ENCODE data around the gene VTI1A.
"Not testable (repeated sequence)": the region's sequence is repeated elsewhere in the genome, so short reads cannot be mapped to it uniquely, and the experiment has no call there.

Gene VTI1A

DNA sequence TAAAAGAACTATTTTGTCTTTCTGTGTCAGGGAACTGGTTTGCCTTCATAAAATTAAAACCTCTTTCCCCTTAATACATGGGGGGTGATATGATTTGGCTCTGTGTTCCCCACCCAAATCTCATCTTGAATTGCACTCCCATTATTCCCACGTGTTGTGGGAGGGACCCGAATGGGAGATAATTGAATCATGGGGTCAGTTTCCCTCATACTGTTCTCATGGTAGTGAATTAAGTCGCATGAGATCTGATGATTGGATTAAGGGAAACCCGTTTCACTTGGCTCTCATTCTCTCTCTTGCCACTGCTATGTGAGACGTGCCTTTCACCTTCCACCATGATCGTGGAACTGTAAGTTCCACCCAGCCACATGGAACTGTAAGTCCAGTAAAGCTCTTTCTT is 142.1 kb downstream of the VTI1A start:
- FAIRE-seq: no peak

DNA sequence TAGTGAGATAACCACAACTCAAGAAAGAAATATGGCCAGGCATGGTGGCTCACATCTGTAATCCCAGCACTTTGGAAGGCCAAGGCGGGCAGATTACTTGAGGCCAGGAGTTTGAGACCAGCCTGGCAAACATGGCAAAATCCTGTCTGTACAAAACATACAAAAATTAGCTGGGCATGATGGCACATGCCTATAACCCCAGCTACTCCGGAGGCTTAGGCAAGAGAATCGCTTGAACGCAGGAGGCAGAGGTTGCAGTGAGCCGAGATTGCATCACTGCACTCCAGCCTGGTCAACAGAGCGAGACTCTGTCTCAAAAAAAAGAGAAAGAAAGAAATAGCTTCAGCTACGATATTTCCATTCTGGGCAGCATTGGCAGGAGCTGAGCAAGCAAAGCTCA is 143.8 kb downstream of the VTI1A start:
- not testable (repeated sequence) for FAIRE-seq

DNA sequence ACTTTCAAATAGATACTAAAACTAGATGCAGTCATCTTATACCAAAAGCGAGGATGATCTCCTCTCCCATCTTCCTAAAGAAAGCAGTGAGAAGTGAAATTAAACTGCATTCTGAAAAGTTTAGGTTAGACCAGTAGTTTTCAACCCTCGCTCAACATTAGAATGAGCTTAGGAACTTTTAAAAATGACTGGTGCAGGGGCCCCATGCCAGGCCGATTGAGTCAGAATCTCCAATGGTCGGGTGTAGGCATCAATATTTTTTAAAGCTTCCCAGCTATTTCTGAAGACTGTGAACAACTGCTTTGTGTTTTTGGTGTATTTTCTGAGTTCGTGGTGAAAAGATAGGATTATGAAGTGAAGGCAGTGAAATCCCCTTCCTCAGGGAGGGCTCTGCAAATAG is 146.0 kb downstream of the VTI1A start:
- FAIRE-seq: no peak

GRCh38 chr10:112601214-112602090 is 154.4 kb downstream of the VTI1A start:
- no peak for FAIRE-seq

GRCh38 chr10:112603062-112603461 is 156.0 kb downstream of the VTI1A start:
- FAIRE-seq: no peak

GRCh38 chr10:112605063-112605462 is 158.0 kb downstream of the VTI1A start:
- no peak for FAIRE-seq

DNA sequence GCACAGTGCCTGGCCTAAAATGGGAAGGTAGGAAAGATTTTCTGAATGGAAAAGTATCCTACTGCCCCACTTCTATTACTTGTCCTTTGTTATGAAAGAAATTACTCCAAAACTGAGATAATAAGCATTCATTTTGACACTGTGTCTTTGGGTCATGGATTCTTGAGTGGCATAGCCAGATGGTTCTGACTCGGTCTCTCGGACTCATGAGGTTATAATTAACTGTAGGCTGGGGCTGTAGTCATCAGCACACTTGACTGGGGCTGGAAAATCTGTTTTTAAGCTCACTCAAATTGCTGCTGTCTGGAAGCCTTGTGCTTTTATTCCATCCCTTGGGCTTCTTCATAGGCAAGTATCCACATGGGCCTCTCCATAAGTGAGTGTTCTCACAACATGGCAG is 160.5 kb downstream of the VTI1A start:
- FAIRE-seq: no peak

DNA sequence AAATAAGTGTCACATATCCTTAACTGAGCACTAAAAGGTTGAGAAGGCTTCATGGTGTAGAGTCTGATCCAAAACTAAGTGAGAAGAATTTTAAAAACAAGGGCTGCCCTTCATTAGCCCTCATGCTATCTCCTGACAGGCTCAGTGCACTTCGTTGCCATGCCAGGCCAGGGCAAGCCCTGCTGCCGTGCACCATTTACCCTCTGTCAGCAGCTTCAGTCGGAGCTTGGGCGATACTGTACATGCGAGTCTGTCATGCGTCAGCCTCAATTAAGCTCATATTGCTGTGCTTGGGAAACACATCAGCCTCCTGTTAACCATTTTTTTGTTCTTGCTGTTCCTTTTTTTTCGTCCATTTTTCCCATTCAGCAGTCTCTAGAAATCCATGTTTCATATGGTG is 166.6 kb downstream of the VTI1A start:
- FAIRE-seq: no peak

- FAIRE-seq: no peak
Measured at GRCh38 chr10:112614072-112614471, 167.1 kb downstream of the VTI1A start.

DNA sequence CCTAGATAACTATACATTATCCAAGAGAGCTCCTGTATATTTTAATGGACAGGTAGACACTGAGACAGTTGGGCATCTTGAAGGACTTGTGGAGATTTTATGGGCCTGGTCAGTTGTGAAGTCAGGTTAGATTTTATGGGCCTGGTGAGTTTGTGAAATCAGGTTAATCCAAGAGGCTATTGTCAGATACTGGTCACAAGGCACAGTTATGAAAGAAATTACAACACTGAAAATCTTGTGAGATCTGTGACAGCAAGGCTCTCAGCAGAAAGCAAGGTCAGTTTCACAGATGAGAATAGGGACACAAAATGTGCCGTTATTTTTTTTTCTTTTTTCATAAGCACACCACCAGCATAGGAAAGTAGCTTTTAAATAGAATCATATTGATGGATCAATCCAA is 167.6 kb downstream of the VTI1A start:
- FAIRE-seq: no peak

- FAIRE-seq: no peak
Measured at GRCh38 chr10:112615269-112615668, 168.3 kb downstream of the VTI1A start.

- no peak for FAIRE-seq
Measured at GRCh38 chr10:112616647-112617046, 169.6 kb downstream of the VTI1A start.

DNA sequence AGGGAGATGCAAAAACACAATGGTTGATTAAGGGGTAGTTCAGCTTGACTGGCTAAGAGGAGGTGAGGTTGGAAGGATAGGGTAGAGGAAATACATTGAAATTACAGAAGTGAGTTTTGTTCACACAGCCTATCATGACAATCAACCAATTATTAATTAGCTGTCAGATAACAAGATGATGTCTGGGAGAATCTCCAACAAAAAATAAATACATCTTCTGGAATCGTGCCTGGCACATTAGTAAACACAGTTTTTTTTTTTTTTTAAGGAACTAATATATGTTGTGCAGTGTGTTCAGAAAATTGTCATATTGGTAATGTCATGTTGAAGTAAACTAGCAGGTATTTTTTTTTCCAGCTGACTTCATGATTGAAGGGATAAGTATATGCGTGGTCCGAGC is 171.8 kb downstream of the VTI1A start:
- FAIRE-seq: no peak

DNA sequence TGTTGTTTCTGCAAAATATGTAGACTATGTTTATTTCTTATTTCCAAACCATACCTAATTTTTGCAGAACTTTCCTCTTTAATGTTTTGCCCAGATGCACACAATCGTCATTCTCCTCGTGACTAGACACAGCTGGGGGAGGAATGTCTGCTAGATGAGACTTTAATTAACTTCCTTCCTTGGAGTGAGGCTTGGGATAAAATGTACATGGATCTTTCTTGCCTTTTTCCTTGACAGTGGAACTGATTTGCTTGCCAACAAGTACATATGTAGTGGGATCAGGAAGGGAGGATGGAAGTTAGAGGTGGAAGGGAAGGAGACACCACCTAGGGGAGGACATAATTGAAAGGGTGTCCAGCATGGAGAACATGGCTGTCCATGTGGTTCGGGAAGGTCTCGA is 172.5 kb downstream of the VTI1A start:
- no peak for FAIRE-seq

DNA sequence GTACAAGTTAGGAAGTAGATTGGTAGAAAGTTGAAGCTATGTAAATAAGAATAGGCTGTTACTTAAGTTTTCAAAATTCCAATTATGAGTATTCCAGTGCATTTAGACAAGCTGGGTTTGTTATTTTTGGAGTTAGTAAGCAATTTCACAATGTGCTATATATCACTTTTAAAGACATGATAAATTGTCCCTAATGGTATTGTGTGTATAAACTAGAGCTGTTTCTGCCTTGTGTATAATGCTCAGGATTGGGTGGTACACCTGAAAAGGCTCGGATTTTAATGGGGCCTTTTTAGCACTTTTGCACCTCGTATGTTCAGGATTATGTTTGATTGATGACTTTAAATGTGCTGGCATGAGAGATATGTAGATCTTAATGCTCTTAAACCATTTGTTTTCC is 175.8 kb downstream of the VTI1A start:
- no peak for FAIRE-seq

DNA sequence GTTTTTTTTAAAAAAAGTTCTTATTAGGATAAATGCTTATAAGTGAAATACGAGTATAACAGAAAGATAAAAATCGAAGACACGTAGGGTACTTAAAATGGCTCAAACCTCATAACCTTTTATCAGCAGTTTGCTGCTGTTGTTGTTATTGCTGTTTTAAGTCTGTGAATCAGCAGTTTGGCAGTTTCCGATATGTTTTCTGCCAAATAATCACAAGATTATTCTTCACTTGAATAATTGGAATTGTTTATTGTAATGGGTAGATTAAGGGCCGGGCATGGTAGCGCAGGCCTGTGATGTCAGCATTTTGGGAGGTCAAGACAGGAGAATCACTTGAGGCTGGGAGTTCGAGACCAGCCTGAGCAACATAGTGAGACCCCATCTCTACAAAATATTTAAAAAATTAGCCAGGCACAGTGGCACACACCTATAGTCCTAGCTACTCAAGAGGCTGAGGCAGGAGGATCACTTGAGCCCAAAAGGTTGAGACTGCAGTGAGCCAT is 177.6 kb downstream of the VTI1A start:
- FAIRE-seq: no peak

DNA sequence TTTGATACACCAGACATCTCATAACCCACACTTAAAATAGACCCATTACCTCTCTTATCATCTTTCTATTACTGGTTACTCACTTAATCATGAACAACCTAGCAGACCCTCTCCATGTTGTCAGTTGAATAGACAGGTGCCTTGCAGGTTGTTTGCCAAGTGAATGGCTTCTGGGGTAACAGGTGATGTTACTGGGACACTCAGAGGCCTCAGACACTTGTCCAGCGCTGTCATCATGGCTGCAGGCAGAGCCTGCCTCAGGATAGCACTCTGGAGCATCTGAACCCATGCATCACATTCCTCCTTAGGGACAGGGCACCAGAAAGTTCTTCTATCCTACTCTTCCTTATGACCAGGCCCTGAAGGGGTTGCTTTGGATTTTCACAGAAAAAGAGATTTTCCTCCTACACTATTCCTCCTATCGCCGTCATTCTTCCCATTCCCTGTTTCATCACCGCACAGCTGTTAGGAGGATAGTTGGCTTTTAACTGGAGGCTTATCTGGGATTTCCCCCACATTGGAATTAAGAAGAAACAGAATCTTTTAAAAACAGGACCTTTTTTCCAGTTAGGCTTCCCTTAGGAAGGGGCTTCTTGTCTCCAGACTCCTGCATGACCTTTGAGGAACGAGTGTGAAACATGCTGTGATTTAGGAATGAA is 182.1 kb downstream of the VTI1A start:
- no peak for FAIRE-seq

DNA sequence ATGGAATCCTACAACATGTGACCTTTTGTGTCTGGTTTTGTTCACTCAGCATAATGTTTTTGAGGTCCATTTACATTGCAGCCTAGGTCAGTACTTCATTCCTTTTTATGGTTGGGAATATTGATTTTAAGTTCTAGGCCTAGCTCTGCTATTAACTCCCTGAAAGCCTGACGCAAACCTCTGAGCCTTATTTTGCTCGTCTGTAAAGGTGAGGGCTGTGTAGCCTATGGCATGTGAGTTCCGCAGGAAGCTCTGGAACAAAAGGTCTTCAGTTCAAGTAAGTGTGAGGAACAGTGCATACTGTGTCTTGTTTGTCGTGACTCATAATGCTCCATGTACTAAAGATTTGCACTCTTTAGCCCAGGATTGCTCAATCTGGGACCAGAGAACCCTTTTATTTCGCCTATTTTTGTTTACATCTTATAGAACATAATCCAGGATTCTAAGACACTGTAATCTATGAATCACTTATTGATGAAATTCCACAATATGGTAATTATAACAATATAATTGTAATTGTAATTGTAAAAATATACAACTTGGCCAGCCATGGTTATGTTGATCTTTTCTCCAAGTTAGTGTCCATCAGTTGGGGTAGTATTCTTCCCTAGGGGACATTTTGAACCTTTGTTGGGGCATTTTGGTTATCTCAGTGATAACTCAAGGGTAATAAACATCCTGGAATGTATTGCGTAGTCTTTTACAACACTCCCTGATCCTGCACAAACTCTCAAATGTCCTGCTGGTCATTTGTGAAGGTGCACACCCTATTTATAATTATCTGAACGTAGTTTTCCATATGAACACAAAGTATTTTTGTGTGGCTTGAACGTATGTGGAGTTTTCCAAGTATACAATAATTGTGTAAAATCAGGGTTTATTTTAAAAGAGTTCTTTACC is 184.7 kb downstream of the VTI1A start:
- FAIRE-seq: no peak

- no peak for FAIRE-seq
Measured at GRCh38 chr10:112634096-112634830, 187.2 kb downstream of the VTI1A start.

- no peak for FAIRE-seq
Measured at GRCh38 chr10:112637901-112638300, 190.9 kb downstream of the VTI1A start.

- FAIRE-seq: peak; percentile 69
Measured at GRCh38 chr10:112639298-112639697, 192.3 kb downstream of the VTI1A start.

DNA sequence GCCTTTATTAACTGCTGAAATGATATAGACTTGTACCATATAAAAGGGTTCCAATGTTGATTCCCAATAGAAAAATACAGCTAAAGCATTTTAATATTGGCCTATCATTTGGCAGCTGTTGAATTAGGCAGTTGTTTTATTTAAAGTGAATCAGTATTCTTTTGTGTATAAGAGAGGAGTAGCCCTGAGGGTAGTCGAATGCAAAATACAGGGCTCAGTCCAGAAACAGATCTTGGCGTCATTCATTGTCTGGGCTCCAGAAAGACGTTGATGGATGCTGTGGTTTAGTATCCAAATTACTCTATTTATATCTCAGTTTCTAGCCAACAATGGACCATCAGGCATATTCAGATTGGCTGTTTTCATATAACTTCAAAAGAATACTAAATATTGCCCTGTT is 193.6 kb downstream of the VTI1A start:
- no peak for FAIRE-seq
